HepG2 (cell line): ENCODE results near the gene CHCHD6. TPM values are rescaled to one million over a fixed set of nuclear protein-coding genes. Genes with fewer than 3 reads are reported as not detected.

Experiments used
- EEA1 ChIP-seq: sonication (generic); formaldehyde crosslinking; IDR thresholded peaks from 2 replicates; pipeline ENCODE4 v1.5.1; 2020; ENCODE audit warnings: mild to moderate bottlenecking, missing genetic modification reagents, borderline replicate concordance
- EP300 ChIP-seq, 3 experiments: sonication (generic) in 1 of 3; formaldehyde crosslinking in 1 of 3; IDR thresholded peaks; 2 replicates each; pipeline versions ENCODE4 v1.5.1 to v1.6.1; 2011 to 2020; ENCODE audit warnings: low read depth in 2 of 3, low read length in 2 of 3, borderline replicate concordance in 1 of 3, improper control_type of control experiment in 1 of 3, mild to moderate bottlenecking in 1 of 3, missing genetic modification reagents in 1 of 3, moderate library complexity in 1 of 3
- polyA plus RNA-seq, 8 experiments: library from polyadenylated mRNA; depleted of rRNA in 3 of 8; stranded (reverse) in 7 of 8; unstranded in 1 of 8; fragments of >200 nt; fragmentation: Illumina TruSeq in 4 of 8; extraction: Trizol in 4 of 8; gene quantifications; 2 replicates each; pipeline versions ENCODE4 v1.2.1 to v1.2.3, GENCODE V29; 2011 to 2016; ENCODE audit warnings: low read depth in 4 of 8, missing spikeins in 1 of 8, mixed read lengths in 1 of 8; ENCODE audit not compliant: insufficient read depth in 1 of 8
- total RNA-seq, 5 experiments: library from RNA; depleted of rRNA; stranded (reverse); fragments of >200 nt; fragmentation: Illumina TruSeq; extraction: Trizol; gene quantifications; 2 replicates each; pipeline ENCODE4 v1.2.3, GENCODE V29; 2016; ENCODE audit warnings: low read depth in 1 of 5
- TF ChIP-seq, protein P1 (sequence below): sonication (generic); formaldehyde crosslinking; IDR thresholded peaks from 2 replicates; pipeline ENCODE4 v1.5.0; 2020; ENCODE audit warnings: missing genetic modification reagents
- TF ChIP-seq, protein P2 (sequence below): IDR thresholded peaks from 2 replicates; pipeline ENCODE4 v1.6.1; 2012; ENCODE audit warnings: low read length, improper control_type of control experiment
- TF ChIP-seq, protein P3 (sequence below): sonication (generic); formaldehyde crosslinking; IDR thresholded peaks from 2 replicates; pipeline ENCODE4 v1.9.0; 2021; ENCODE audit warnings: missing genetic modification reagents, mild to moderate bottlenecking, borderline replicate concordance
- TF ChIP-seq, protein P4 (sequence below): sonication (generic); formaldehyde crosslinking; IDR thresholded peaks from 2 replicates; pipeline ENCODE4 v1.4.0; 2020; ENCODE audit warnings: missing genetic modification reagents
- TF ChIP-seq, protein P5 (sequence below): IDR thresholded peaks from 2 replicates; pipeline ENCODE4 v1.6.1; 2016
- TF ChIP-seq, protein P6 (sequence below): sonication (generic); formaldehyde crosslinking; IDR thresholded peaks from 2 replicates; pipeline ENCODE4 v1.5.1; 2020; ENCODE audit warnings: missing genetic modification reagents, mild to moderate bottlenecking, borderline replicate concordance

Gene CHCHD6
- total and polyA plus RNA-seq, 2 of the 13 experiments (the other 11 are each of a cell fraction or from before 2014, with no cell fraction given) = 20.3 to 20.8 TPM

DNA sequence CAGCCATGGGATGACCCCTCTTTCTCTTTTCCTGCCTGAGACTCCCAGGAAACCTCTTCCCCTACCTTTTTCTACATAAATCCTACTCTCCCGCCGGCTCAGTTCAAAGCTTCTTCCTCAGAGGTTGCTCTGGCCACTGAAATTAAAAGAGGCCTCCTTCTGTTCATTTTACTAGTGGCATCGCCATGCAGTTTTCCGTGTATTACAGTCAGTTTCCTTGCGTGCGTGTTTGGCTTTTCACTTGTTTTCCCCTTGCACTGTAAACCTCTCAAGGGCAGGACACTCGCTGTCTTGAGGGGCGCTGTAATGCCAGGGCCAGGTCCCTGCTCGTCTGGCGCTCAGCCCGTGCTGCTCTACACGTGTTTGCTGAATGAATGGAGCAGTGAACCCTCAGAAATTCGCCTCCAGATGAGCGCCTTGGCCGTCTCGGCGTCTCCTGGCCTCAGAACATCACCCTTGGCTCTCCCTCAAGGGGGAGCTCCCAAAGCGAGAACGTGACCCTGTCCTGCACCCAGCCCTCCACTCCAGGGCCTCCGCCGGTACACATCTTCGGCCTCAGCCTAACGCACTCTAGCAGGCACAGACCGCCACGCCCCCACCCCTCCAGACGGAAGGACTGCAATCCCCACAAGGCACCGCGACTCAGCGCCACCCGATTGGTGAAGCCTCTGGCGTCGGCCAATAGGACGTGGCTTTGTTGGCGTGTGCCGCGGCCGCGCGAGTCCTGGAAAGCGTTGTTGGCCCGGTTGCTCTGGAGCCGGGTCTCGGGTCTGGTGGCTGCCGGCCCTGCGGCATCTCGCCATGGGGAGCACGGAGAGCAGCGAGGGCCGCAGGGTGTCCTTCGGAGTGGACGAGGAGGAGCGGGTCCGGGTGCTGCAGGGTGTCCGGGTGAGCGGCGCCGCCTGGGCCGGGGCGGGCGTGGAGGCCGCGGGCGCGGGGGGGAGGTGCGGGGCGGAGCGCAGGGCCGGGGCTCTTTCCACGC lies at the start of gene CHCHD6 (continued):
- TF ChIP-seq, protein P1, sequence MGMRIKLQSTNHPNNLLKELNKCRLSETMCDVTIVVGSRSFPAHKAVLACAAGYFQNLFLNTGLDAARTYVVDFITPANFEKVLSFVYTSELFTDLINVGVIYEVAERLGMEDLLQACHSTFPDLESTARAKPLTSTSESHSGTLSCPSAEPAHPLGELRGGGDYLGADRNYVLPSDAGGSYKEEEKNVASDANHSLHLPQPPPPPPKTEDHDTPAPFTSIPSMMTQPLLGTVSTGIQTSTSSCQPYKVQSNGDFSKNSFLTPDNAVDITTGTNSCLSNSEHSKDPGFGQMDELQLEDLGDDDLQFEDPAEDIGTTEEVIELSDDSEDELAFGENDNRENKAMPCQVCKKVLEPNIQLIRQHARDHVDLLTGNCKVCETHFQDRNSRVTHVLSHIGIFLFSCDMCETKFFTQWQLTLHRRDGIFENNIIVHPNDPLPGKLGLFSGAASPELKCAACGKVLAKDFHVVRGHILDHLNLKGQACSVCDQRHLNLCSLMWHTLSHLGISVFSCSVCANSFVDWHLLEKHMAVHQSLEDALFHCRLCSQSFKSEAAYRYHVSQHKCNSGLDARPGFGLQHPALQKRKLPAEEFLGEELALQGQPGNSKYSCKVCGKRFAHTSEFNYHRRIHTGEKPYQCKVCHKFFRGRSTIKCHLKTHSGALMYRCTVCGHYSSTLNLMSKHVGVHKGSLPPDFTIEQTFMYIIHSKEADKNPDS (CRISPR knock-in tag) = no peak; the same call in 1 of the 2 replicates
- TF ChIP-seq, protein P2, sequence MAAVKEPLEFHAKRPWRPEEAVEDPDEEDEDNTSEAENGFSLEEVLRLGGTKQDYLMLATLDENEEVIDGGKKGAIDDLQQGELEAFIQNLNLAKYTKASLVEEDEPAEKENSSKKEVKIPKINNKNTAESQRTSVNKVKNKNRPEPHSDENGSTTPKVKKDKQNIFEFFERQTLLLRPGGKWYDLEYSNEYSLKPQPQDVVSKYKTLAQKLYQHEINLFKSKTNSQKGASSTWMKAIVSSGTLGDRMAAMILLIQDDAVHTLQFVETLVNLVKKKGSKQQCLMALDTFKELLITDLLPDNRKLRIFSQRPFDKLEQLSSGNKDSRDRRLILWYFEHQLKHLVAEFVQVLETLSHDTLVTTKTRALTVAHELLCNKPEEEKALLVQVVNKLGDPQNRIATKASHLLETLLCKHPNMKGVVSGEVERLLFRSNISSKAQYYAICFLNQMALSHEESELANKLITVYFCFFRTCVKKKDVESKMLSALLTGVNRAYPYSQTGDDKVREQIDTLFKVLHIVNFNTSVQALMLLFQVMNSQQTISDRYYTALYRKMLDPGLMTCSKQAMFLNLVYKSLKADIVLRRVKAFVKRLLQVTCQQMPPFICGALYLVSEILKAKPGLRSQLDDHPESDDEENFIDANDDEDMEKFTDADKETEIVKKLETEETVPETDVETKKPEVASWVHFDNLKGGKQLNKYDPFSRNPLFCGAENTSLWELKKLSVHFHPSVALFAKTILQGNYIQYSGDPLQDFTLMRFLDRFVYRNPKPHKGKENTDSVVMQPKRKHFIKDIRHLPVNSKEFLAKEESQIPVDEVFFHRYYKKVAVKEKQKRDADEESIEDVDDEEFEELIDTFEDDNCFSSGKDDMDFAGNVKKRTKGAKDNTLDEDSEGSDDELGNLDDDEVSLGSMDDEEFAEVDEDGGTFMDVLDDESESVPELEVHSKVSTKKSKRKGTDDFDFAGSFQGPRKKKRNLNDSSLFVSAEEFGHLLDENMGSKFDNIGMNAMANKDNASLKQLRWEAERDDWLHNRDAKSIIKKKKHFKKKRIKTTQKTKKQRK = no peak
- TF ChIP-seq EEA1 (CRISPR knock-in tag) (no peak), EP300 (IDR thresholded peaks at IDR 0.05; ENCODE audit: low read depth in 2 of 2, low read length in 2 of 2) (no peak), EP300 (CRISPR knock-in tag; IDR thresholded peaks at IDR 0.05; ENCODE audit: borderline replicate concordance) (no peak)
- TF ChIP-seq, protein P3, sequence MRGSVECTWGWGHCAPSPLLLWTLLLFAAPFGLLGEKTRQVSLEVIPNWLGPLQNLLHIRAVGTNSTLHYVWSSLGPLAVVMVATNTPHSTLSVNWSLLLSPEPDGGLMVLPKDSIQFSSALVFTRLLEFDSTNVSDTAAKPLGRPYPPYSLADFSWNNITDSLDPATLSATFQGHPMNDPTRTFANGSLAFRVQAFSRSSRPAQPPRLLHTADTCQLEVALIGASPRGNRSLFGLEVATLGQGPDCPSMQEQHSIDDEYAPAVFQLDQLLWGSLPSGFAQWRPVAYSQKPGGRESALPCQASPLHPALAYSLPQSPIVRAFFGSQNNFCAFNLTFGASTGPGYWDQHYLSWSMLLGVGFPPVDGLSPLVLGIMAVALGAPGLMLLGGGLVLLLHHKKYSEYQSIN (CRISPR knock-in tag) = no peak
- TF ChIP-seq, protein P4, sequence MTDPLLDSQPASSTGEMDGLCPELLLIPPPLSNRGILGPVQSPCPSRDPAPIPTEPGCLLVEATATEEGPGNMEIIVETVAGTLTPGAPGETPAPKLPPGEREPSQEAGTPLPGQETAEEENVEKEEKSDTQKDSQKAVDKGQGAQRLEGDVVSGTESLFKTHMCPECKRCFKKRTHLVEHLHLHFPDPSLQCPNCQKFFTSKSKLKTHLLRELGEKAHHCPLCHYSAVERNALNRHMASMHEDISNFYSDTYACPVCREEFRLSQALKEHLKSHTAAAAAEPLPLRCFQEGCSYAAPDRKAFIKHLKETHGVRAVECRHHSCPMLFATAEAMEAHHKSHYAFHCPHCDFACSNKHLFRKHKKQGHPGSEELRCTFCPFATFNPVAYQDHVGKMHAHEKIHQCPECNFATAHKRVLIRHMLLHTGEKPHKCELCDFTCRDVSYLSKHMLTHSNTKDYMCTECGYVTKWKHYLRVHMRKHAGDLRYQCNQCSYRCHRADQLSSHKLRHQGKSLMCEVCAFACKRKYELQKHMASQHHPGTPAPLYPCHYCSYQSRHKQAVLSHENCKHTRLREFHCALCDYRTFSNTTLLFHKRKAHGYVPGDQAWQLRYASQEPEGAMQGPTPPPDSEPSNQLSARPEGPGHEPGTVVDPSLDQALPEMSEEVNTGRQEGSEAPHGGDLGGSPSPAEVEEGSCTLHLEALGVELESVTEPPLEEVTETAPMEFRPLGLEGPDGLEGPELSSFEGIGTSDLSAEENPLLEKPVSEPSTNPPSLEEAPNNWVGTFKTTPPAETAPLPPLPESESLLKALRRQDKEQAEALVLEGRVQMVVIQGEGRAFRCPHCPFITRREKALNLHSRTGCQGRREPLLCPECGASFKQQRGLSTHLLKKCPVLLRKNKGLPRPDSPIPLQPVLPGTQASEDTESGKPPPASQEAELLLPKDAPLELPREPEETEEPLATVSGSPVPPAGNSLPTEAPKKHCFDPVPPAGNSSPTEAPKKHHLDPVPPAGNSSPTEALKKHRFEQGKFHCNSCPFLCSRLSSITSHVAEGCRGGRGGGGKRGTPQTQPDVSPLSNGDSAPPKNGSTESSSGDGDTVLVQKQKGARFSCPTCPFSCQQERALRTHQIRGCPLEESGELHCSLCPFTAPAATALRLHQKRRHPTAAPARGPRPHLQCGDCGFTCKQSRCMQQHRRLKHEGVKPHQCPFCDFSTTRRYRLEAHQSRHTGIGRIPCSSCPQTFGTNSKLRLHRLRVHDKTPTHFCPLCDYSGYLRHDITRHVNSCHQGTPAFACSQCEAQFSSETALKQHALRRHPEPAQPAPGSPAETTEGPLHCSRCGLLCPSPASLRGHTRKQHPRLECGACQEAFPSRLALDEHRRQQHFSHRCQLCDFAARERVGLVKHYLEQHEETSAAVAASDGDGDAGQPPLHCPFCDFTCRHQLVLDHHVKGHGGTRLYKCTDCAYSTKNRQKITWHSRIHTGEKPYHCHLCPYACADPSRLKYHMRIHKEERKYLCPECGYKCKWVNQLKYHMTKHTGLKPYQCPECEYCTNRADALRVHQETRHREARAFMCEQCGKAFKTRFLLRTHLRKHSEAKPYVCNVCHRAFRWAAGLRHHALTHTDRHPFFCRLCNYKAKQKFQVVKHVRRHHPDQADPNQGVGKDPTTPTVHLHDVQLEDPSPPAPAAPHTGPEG (CRISPR knock-in tag) = no peak
- TF ChIP-seq, protein P5, sequence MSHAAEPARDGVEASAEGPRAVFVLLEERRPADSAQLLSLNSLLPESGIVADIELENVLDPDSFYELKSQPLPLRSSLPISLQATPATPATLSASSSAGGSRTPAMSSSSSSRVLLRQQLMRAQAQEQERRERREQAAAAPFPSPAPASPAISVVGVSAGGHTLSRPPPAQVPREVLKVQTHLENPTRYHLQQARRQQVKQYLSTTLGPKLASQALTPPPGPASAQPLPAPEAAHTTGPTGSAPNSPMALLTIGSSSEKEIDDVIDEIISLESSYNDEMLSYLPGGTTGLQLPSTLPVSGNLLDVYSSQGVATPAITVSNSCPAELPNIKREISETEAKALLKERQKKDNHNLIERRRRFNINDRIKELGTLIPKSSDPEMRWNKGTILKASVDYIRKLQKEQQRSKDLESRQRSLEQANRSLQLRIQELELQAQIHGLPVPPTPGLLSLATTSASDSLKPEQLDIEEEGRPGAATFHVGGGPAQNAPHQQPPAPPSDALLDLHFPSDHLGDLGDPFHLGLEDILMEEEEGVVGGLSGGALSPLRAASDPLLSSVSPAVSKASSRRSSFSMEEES (CRISPR knock-in tag) = no peak; the same call in 1 of the 2 replicates
- TF ChIP-seq, protein P6, sequence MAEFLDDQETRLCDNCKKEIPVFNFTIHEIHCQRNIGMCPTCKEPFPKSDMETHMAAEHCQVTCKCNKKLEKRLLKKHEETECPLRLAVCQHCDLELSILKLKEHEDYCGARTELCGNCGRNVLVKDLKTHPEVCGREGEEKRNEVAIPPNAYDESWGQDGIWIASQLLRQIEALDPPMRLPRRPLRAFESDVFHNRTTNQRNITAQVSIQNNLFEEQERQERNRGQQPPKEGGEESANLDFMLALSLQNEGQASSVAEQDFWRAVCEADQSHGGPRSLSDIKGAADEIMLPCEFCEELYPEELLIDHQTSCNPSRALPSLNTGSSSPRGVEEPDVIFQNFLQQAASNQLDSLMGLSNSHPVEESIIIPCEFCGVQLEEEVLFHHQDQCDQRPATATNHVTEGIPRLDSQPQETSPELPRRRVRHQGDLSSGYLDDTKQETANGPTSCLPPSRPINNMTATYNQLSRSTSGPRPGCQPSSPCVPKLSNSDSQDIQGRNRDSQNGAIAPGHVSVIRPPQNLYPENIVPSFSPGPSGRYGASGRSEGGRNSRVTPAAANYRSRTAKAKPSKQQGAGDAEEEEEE (CRISPR knock-in tag) = no peak
